Measurements from ENCODE around the gene TRMT112.

The TRMT112 gene

DNA sequence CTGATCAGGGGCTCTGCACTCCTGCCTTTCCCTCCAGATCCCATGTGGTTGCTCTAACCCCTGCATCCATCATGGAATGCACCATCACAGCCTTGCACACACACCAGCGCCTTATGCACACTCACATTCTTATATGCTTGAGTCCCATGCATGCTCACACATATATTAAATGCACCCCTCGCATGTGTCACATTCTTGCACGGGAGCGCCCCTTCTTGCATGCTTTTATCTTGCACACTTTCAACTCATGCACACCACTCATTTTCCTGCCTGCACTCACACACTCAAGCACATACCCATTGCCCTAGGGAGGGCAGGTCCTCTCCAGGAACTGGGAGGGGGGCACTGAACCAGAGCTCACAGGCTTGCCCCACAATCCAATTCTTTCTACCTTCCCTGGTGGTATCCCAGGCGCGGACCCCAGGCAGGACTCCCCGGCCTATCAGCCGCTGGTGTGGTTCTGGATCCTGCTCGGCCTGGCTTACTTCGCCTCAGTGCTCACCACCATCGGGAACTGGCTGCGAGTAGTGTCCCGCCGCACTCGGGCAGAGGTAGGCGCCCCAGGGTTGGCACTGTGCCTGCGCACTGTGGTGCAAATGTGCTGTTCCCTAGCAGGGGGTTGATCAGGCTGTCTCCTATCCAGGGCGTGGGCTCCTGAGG, 19.5 kb downstream of the TRMT112 start:
- no peak overlapping the region for H3K4me3 ChIP-seq (ENCODE audit: low read depth, low read length)
- DNase-seq (ENCODE audit: low read depth, low spot score), result no peak
- TF ChIP-seq CTCF (IDR thresholded peaks at IDR 0.05; ENCODE audit: insufficient read depth, low read length, missing control alignments), result no peak
- POLR2A ChIA-PET, result no interaction called here
- CTCF ChIA-PET, result interaction anchor here (1.1 to 3.2 kb wide), 3 partner anchors 9 to 93 kb away, joined by 3 to 15 read pairs (median 5); no protein-coding TSS in a partner anchor

DNA sequence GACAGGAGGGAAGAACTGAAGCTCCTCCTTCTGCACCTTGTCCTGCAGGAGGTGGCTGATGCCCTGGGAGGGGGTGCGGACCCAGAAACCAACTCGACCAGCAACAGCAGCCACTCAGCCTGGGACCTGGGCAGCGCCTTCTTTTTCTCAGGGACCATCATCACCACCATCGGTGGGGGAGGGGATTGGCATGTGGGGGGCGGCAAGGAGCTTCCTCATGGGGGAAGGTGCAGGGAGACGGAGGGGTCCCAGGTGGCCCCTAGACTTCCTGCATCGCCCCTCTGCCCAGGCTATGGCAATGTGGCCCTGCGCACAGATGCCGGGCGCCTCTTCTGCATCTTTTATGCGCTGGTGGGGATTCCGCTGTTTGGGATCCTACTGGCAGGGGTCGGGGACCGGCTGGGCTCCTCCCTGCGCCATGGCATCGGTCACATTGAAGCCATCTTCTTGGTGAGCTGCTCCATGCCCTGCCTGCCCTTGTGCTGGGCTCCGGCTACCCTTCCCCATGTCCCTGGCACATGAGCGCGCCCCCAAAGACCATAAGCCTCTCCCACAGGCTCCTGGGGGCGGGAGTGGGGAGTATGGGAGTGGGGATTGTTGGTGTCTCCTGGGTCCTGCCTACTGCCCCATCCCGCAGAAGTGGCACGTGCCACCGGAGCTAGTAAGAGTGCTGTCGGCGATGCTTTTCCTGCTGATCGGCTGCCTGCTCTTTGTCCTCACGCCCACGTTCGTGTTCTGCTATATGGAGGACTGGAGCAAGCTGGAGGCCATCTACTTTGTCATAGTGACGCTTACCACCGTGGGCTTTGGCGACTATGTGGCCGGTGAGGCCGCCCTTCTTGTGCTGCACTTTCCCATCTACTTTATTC, 20.3 kb downstream of the TRMT112 start:
- DNase-seq (ENCODE audit: low read depth, low spot score), result no peak
- H3K4me3 ChIP-seq (ENCODE audit: low read depth, low read length), result no peak overlapping the region
- CTCF ChIA-PET, result interaction anchor here (0.9 to 3.2 kb wide), 4 partner anchors 8 to 93 kb away, joined by 4 to 15 read pairs (median 5); partner anchors contain the start of gene PLCB3

GRCh38 chr11:64296236-64296635, 21.1 kb downstream of the TRMT112 start:
- ChIA-PET POLR2A (no interaction called here), CTCF (interaction anchor here (0.9 to 4.7 kb wide), 4 partner anchors 7 to 45 kb away, joined by 4 to 37 read pairs (median 10); partner anchors contain the start of gene PLCB3)
- no peak for DNase-seq (ENCODE audit: low read depth, low spot score)

More for the DNA sequence above, 20.3 kb downstream of the TRMT112 start:
- TF ChIP-seq CTCF (IDR thresholded peaks at IDR 0.05; ENCODE audit: insufficient read depth, low read length, missing control alignments), result no peak
- POLR2A ChIA-PET, result no interaction called here

GRCh38 chr11:64295760-64296159, 21.6 kb downstream of the TRMT112 start:
- CTCF ChIA-PET, result interaction anchor here (0.7 to 4.7 kb wide), 3 partner anchors 8 to 46 kb away, joined by 4 to 37 read pairs (median 5); partner anchors contain the start of gene PLCB3
- no peak for TF ChIP-seq CTCF (IDR thresholded peaks at IDR 0.05; ENCODE audit: insufficient read depth, low read length, missing control alignments)
- DNase-seq (ENCODE audit: low read depth, low spot score), result no peak
- POLR2A ChIA-PET, result no interaction called here
- no peak overlapping the region for H3K4me3 ChIP-seq (ENCODE audit: low read depth, low read length)

More at GRCh38 chr11:64296236-64296635, 21.1 kb downstream of the TRMT112 start:
- no peak overlapping the region for H3K4me3 ChIP-seq (ENCODE audit: low read depth, low read length)
- no peak for TF ChIP-seq CTCF (IDR thresholded peaks at IDR 0.05; ENCODE audit: insufficient read depth, low read length, missing control alignments)

DNA sequence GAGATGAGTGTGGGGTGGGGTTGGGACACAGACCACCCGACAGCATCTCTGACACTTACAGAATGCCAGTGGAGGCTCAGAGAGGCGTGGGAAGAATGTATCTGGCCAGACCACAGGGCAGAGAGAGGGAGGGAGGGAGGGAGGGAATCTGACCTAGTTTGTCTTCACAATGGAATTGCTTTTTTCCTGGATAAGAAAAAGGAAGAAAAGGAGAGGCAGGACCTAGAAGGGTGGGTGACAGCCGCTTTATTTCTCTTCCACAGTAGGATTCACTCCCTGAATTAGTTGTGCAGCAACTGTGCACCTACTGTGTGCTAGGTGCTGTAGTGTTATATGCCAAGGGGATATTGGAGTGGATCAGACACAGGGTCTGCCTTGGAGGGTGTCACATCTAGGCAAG, 22.6 kb downstream of the TRMT112 start:
- no peak for DNase-seq (ENCODE audit: low read depth, low spot score)
- H3K4me3 ChIP-seq (ENCODE audit: low read depth, low read length), result no peak overlapping the region
- ChIA-PET POLR2A (no interaction called here), CTCF (interaction anchor here (0.7 to 4.7 kb wide), 2 partner anchors 9 to 47 kb away, joined by 4 to 37 read pairs; no protein-coding TSS in a partner anchor)
- TF ChIP-seq CTCF (IDR thresholded peaks at IDR 0.05; ENCODE audit: insufficient read depth, low read length, missing control alignments), result no peak
